Spleen (tissue), 7 donors: ENCODE results near the gene PCDHGB3.

Source experiments
- POLR2A ChIP-seq, 3 donors: fragments of 450-650 bp; IDR thresholded peaks; one replicate each; pipeline ENCODE4 v1.5.1; 2017; ENCODE audit warnings: antibody characterized with exemption in 3 of 3, mild to moderate bottlenecking in 1 of 3
- POLR2AphosphoS5 ChIP-seq, 3 donors: sonication (generic); formaldehyde crosslinking; IDR thresholded peaks; one replicate each; pipeline ENCODE4 v1.5.1; 2017; ENCODE audit warnings: antibody characterized with exemption in 3 of 3
- TF ChIP-seq, protein P1 (sequence below), 11 experiments: fragments of 200-600 bp in 7 of 11; fragments of 450-650 bp in 4 of 11; sonication (generic) in 4 of 11; IDR thresholded peaks in 8 of 11; conservative IDR thresholded peaks in 3 of 11; 1 replicate in 7 of 11; 2 replicates in 4 of 11; pipeline versions ENCODE4 v1.4.0 to v1.8.0; 2016 to 2021; ENCODE audit warnings: antibody characterized with exemption in 11 of 11, inconsistent platforms in 4 of 11, mild to moderate bottlenecking in 1 of 11
- donor health status: DM: no; HTN: no; CAD: no; lungs with moderate emphysema.
- donor health status: DM: no; HTN: no; CAD: no.
- donor health status: DM: no; HTN: no; CAD: no.

DNA sequence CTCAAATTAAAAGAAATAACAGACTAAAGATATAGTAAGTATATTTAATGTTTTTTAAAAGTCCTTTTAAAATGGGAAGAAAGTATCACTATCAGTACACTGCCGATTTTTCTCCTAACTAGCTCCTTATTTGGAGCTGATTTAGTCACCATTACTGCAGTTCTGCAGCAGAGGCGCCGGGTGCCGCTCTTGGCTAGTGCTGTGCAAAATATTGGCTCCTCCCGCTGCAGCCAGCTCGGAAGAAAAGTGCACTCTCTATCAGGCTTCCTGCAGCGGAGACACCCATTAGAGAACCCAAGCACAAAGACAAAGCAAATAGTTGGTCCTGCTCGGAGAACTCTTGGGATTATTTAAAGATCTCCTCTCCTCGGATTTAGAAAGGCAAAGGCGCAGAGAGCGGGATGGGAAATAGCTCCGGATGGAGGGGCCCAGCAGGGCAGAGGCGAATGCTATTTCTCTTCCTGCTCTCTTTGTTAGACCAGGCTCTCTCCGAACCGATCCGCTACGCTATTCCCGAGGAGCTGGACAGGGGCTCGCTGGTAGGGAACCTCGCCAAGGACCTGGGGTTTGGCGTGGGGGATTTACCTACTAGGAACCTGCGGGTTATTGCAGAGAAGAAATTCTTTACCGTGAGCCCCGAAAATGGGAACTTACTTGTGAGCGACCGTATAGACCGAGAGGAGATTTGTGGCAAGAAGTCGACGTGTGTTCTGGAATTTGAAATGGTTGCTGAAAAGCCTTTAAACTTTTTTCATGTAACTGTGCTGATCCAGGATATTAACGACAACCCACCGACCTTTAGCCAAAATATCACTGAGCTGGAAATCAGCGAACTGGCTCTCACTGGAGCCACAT is at the start of gene PCDHGB3:
- TF ChIP-seq, protein P1, sequence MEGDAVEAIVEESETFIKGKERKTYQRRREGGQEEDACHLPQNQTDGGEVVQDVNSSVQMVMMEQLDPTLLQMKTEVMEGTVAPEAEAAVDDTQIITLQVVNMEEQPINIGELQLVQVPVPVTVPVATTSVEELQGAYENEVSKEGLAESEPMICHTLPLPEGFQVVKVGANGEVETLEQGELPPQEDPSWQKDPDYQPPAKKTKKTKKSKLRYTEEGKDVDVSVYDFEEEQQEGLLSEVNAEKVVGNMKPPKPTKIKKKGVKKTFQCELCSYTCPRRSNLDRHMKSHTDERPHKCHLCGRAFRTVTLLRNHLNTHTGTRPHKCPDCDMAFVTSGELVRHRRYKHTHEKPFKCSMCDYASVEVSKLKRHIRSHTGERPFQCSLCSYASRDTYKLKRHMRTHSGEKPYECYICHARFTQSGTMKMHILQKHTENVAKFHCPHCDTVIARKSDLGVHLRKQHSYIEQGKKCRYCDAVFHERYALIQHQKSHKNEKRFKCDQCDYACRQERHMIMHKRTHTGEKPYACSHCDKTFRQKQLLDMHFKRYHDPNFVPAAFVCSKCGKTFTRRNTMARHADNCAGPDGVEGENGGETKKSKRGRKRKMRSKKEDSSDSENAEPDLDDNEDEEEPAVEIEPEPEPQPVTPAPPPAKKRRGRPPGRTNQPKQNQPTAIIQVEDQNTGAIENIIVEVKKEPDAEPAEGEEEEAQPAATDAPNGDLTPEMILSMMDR (IDR thresholded peaks at IDR 0.05 in 8 of 11, conservative IDR thresholded peaks at IDR 0.05 in 3 of 11), result peak in 3 of 11 experiments; percentile 10 to 30 (median 21)
- TF ChIP-seq POLR2A (IDR thresholded peaks at IDR 0.05) (no peak), POLR2AphosphoS5 (IDR thresholded peaks at IDR 0.05) (no peak)
